Peyer's patch (tissue), 4 donors: Measurements from ENCODE around the gene KLHL2. TPM values are rescaled to one million over a fixed set of nuclear protein-coding genes. Genes with fewer than 3 reads are reported as not detected.
"Not testable (repeated sequence)": the region's sequence is repeated elsewhere in the genome, so short reads cannot be mapped to it uniquely, and the experiment has no call there.

ENCODE experiments used
- DNase-seq, 3 donors: peaks; one replicate each; pipeline ENCODE4 v3.0.0-alpha.2; 2017 to 2019
- H3K27ac ChIP-seq, 4 donors: fragments of 200-600 bp; sonication (generic); one replicate each; pipeline ENCODE4 v1.5.1; 2016 to 2019
- H3K27me3 ChIP-seq, 2 donors: fragments of 200-600 bp; sonication (generic); one replicate each; pipeline ENCODE4 v1.5.1; 2019
- H3K36me3 ChIP-seq, 3 donors: fragments of 200-600 bp; sonication (generic); one replicate each; pipeline ENCODE4 v1.5.1; 2016 to 2019
- H3K4me1 ChIP-seq, 4 donors: fragments of 200-600 bp; sonication (generic); one replicate each; pipeline ENCODE4 v1.5.1; 2016 to 2019
- H3K4me3 ChIP-seq, 4 donors: fragments of 200-600 bp; sonication (generic); 1 replicate in 3 of 4; 2 replicates in 1 of 4; pipeline ENCODE4 v1.5.1; 2016 to 2019; ENCODE audit warnings: mild to moderate bottlenecking in 1 of 4
- H3K9me3 ChIP-seq, 4 donors: fragments of 200-600 bp; sonication (generic); one replicate each; pipeline ENCODE4 v1.5.1; 2016 to 2019; ENCODE audit warnings: mild to moderate bottlenecking in 1 of 4
- POLR2A ChIP-seq, 2 donors: fragments of 450-650 bp; IDR thresholded peaks; one replicate each; pipeline ENCODE4 v1.5.1; 2017; ENCODE audit warnings: antibody characterized with exemption in 2 of 2, mild to moderate bottlenecking in 2 of 2, moderate library complexity in 2 of 2
- total RNA-seq, 4 donors: library from RNA; depleted of rRNA; stranded (reverse); fragments of >200 nt; gene quantifications; one replicate each; pipeline ENCODE4 v1.1.0, GENCODE V29; 2016
- TF ChIP-seq, protein P1 (sequence below), 6 experiments: fragments of 450-650 bp in 4 of 6; fragments of 200-600 bp in 2 of 6; sonication (generic) in 1 of 6; IDR thresholded peaks; one replicate each; pipeline ENCODE4 v1.5.1; 2017 to 2019; ENCODE audit warnings: antibody characterized with exemption in 6 of 6, mild to moderate bottlenecking in 3 of 6, moderate library complexity in 1 of 6

Gene KLHL2
- total RNA-seq, 4 donors from 2014 or later, result 6.1 to 26.4 (median 10.6) TPM

DNA sequence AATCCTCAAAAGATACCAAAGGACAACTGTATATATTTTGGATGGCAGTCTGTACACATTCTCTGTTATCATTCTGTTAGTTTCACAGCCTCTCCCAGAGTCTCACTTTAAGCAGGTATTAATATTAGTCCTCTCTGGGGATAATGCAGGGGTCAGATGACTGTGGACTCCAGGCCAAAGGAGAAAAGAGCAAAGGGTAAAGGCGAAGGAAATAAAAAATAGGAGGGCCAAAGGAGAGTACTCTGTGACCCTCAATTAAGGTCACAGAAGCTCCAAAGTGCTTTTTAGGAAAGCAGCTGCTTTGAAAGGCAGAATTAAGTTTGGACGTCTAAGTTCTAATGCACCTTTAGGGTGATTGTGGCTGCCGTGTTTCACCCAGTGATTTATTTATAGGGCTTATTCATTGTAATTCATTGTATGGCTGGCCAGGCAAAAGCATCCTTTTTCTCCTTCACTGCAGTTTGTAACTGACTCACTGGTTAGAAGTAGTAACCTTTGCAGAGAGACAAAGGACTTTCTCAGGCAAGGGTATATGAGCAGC lies 127.9 kb downstream of the KLHL2 start:
- peaks cover 0 to 30% (median 0%) of the 10 kb centered on the region in 3 donors for H3K36me3 ChIP-seq
- no peak overlapping the region for H3K4me3 ChIP-seq
- TF ChIP-seq, protein P1, sequence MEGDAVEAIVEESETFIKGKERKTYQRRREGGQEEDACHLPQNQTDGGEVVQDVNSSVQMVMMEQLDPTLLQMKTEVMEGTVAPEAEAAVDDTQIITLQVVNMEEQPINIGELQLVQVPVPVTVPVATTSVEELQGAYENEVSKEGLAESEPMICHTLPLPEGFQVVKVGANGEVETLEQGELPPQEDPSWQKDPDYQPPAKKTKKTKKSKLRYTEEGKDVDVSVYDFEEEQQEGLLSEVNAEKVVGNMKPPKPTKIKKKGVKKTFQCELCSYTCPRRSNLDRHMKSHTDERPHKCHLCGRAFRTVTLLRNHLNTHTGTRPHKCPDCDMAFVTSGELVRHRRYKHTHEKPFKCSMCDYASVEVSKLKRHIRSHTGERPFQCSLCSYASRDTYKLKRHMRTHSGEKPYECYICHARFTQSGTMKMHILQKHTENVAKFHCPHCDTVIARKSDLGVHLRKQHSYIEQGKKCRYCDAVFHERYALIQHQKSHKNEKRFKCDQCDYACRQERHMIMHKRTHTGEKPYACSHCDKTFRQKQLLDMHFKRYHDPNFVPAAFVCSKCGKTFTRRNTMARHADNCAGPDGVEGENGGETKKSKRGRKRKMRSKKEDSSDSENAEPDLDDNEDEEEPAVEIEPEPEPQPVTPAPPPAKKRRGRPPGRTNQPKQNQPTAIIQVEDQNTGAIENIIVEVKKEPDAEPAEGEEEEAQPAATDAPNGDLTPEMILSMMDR (IDR thresholded peaks at IDR 0.05), result no peak
- no peak for TF ChIP-seq POLR2A (IDR thresholded peaks at IDR 0.05)
- DNase-seq, result no peak
- H3K27ac ChIP-seq, result no peak overlapping the region
- H3K4me1 ChIP-seq, result peaks cover 0 to 10% (median 0%) of the 10 kb centered on the region in 4 donors
- no peaks in the 10 kb centered on the region for H3K27me3 ChIP-seq
- H3K9me3 ChIP-seq, result no peaks in the 10 kb centered on the region

DNA sequence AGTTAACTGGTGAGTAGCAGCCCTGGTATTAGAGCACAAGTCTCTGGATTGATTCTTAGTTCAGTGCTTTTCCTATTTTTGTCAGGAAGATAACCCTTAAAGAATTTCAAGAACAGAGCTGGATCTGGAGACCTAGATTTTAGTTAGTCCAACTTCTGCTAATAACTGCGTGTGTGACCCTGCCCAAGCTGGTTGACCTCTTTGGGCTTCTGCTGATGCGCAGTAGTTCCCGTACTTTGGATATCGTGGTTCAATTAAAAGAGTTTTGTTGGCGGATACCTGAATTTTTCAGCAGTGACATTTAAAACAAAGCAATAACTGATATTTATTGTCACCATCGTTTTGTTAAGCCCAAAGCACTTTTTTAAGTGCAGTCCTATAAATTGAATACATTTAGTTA lies 129.4 kb downstream of the KLHL2 start:
- no peak overlapping the region for H3K4me3 ChIP-seq
- peaks cover 0 to 43% (median 0%) of the 10 kb centered on the region in 3 donors for H3K36me3 ChIP-seq
- H3K9me3 ChIP-seq, result no peaks in the 10 kb centered on the region
- H3K27me3 ChIP-seq, result no peaks in the 10 kb centered on the region
- TF ChIP-seq, protein P1 (IDR thresholded peaks at IDR 0.05), result no peak
- TF ChIP-seq POLR2A (IDR thresholded peaks at IDR 0.05), result no peak
- DNase-seq, result no peak
- H3K4me1 ChIP-seq, result no peaks in the 10 kb centered on the region
- H3K27ac ChIP-seq, result no peak overlapping the region

DNA sequence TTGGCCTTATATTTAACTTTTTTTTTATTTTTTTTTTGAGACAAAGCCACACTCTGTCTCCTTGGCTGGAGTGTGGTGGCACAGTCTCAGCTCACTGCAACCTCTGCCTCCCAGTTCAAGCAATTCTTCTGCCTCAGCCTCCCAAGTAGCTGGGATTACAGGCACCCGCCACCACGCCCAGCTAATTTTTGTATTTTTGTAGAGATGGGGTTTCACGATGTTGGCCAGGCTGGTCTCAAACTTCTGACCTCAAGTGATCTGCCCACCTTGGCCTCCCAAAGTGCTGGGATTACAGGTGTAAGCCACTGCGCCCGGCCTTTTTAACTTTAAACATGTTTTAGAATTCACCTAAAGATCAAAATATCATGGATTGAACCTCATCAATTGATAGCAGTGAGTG lies 135.0 kb downstream of the KLHL2 start:
- H3K27me3 ChIP-seq, H3K4me1 ChIP-seq, H3K27ac ChIP-seq, H3K9me3 ChIP-seq, DNase-seq, H3K4me3 ChIP-seq: not testable (repeated sequence)
- peaks cover 0 to 47% (median 0%) of the 10 kb centered on the region in 3 donors for H3K36me3 ChIP-seq

DNA sequence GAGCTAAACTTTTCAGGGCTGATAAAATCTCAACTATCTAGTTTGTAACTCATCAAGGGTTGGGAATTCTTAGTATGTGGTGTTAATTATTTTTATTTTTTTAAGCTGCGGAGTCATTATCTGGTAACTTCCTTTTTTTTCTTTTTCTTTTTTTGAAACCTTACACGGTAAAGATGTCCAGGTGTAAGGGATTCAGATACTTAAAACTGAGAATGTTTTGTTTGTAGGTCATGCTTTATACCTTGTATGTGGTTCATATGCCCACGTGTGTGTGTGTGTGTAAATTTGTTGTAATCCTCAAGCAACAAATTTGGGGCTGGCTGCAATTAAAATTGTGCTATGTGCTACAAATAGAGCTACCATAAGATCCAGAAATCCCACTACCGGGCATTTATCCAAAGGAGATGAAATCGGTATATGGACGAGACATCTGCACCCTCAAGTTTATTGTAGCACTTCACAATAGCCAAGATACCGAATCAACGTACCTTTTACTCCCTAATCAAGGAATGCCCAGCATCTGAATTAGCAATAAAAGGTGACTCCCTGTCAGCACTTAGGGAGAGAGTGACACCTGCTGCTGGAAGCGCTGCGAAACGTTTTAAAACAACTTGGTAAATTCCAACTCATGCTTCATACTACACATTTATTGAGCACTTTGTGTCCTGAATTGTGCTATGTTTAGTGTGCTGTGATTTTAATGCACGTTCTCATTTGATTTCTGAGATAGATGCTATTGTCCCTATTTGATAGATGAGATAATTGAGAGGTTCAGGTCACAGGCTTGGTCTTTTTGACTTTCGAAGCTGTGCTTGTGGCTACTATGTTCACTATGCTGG lies 136.2 kb downstream of the KLHL2 start:
- no peaks in the 10 kb centered on the region for H3K27me3 ChIP-seq
- H3K36me3 ChIP-seq, result peaks cover 0 to 41% (median 0%) of the 10 kb centered on the region in 3 donors
- DNase-seq, result no peak
- no peaks in the 10 kb centered on the region for H3K9me3 ChIP-seq
- TF ChIP-seq POLR2A (IDR thresholded peaks at IDR 0.05), result no peak
- TF ChIP-seq, protein P1 (IDR thresholded peaks at IDR 0.05), result peak in 4 of 6 experiments; percentile 17 to 59 (median 46)
- no peak overlapping the region for H3K27ac ChIP-seq
- no peak overlapping the region for H3K4me3 ChIP-seq
- H3K4me1 ChIP-seq, result no peaks in the 10 kb centered on the region

DNA sequence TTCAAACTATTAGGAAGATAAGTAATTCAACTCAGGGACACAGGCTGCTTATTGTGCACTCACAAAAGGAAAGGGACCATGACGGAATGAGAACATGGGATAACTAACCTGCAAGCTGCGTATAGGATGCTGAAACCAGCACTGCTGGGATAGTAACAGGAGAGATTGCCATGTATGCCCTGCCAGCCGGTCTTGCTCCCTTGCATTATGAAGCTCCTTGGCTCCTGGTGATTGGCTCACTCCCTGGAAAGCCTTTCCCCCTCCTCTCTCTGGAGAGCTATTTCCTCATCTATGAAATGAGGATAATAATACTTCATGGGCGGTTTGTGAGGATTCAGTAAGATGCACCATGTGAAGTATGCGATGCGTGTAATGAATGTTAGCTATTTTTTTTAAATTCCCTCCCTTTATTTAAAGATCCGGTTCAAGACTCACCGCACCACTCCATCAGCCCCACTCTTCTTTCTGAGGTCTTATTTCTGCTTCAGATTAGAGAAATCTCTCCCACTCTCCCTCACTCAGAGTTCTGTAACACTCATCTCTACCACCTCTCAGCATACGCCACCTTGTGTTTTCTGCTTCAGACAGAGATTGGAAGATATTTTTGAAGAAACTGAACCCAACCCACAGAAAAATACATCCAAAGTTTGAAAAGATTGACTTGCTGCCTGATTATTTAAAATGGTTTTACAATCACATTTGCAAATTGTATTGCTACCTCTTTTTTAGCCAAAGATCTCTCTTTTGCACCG lies 138.5 kb downstream of the KLHL2 start:
- Histone ChIP-seq H3K27me3 (no peaks in the 10 kb centered on the region), H3K9me3 (no peaks in the 10 kb centered on the region), H3K4me3 (no peak overlapping the region), H3K27ac (no peak overlapping the region), H3K36me3 (peaks cover 0 to 18% (median 0%) of the 10 kb centered on the region in 3 donors), H3K4me1 (no peaks in the 10 kb centered on the region)
- TF ChIP-seq, protein P1 (IDR thresholded peaks at IDR 0.05), result no peak
- no peak for TF ChIP-seq POLR2A (IDR thresholded peaks at IDR 0.05)
- DNase-seq, result no peak
